K562 (cell line): ENCODE data around the gene SLC30A9. TPM values are rescaled to one million over a fixed set of nuclear protein-coding genes. Genes with fewer than 3 reads are reported as not detected.

Experiments used
- ATAC-seq: fragments of 200-7000 bp; cut with Tn5 transposase; 3 replicates; pipeline ENCODE4 v1.9.1; 2020; ENCODE audit warnings: moderate library complexity
- BruUV-seq: library from RNA; stranded (reverse); fragments of 400-500 nt; replicated peaks from 2 replicates; lab custom pipeline; 2021; lab: Mats Ljungman, UMichigan
- CTCF ChIA-PET: fragments of 300-600 bp; formaldehyde crosslinking; extraction: SDS; loops from one replicate; lab custom pipeline; 2021; ENCODE audit warnings: low intra/inter-chr PET ratio; lab: Yijun Ruan, JAX
- POLR2A ChIA-PET: fragments of 300-600, 350-650 bp; sonication (Branson Sonifier 250); formaldehyde crosslinking; extraction: SDS; loops from one replicate; lab custom pipeline; 2021; ENCODE audit warnings: antibody characterized with exemption, inconsistent platforms; lab: Yijun Ruan, JAX
- DNase-seq, 4 experiments: peaks; one replicate each; pipeline versions ENCODE4 v3.0.0 to v3.0.0-alpha.2; 2011 to 2018; ENCODE audit warnings: low spot score in 3 of 4, mixed read lengths in 3 of 4; ENCODE audit errors: extremely low read depth in 1 of 4
- FAIRE-seq: peaks from 2 replicates; lab custom pipeline; 2011; peaks lifted over from hg19 to GRCh38; lab: Jason Lieb, UNC
- H2AFZ ChIP-seq: 2 replicates; pipeline ENCODE4 v1.6.0; 2011; ENCODE audit warnings: low read depth, low read length, control low read depth, inconsistent platforms
- H3K27ac ChIP-seq: fragments of 200-600 bp; 3 replicates; pipeline ENCODE4 v1.8.0; 2011; ENCODE audit warnings: low read depth, mild to moderate bottlenecking, control low read depth, inconsistent platforms, low read length, moderate library complexity, mixed read lengths; ENCODE audit errors: extremely low read depth
- H3K27me3 ChIP-seq, 2 experiments: fragments of 300-600 bp in 1 of 2; 2 replicates in 1 of 2; 3 replicates in 1 of 2; pipeline versions ENCODE4 v1.6.0 to v1.8.0; 2011; ENCODE audit warnings: inconsistent platforms in 2 of 2, low read length in 2 of 2, mild to moderate bottlenecking in 1 of 2, mixed read lengths in 1 of 2, moderate library complexity in 1 of 2; ENCODE audit not compliant: control insufficient read depth in 2 of 2, insufficient read depth in 2 of 2
- H3K36me3 ChIP-seq: fragments of 300-600 bp; 3 replicates; pipeline ENCODE4 v1.8.0; 2011; ENCODE audit warnings: mild to moderate bottlenecking, low read length, inconsistent platforms; ENCODE audit not compliant: control insufficient read depth, insufficient read depth
- H3K4me1 ChIP-seq, 2 experiments: fragments of 200-600 bp in 1 of 2; replicated peaks in 1 of 2; 2 replicates in 1 of 2; 3 replicates in 1 of 2; pipeline versions ENCODE4 v1.5.1 to v1.8.0; 2011; ENCODE audit warnings: inconsistent platforms in 2 of 2, low read length in 2 of 2, mild to moderate bottlenecking in 1 of 2, mixed read lengths in 1 of 2, moderate library complexity in 1 of 2; ENCODE audit not compliant: control insufficient read depth in 2 of 2, insufficient read depth in 2 of 2
- H3K4me2 ChIP-seq: 2 replicates; pipeline ENCODE4 v1.6.1; 2011; ENCODE audit warnings: low read length, control low read depth, inconsistent platforms, mixed read lengths; ENCODE audit not compliant: insufficient read depth
- H3K4me3 ChIP-seq: fragments of 200-600 bp; sonication (generic), shearing (Covaris generic); 2 replicates; pipeline ENCODE4 v1.5.1; 2016; ENCODE audit warnings: control low read depth, inconsistent platforms
- H3K79me2 ChIP-seq: fragments of 200-600 bp; 3 replicates; pipeline ENCODE4 v1.8.0; 2011; ENCODE audit warnings: low read length, inconsistent platforms; ENCODE audit not compliant: control insufficient read depth, insufficient read depth
- H3K9ac ChIP-seq, 2 experiments: 2 replicates each; pipeline versions ENCODE4 v1.6.0 to v1.6.1; 2011; ENCODE audit warnings: low read depth in 2 of 2, low read length in 2 of 2, control low read depth in 1 of 2, inconsistent platforms in 1 of 2, mild to moderate bottlenecking in 1 of 2, mixed read lengths in 1 of 2; ENCODE audit not compliant: insufficient read depth in 1 of 2
- H3K9me1 ChIP-seq: one replicate; pipeline ENCODE4 v1.6.0; 2011; ENCODE audit warnings: inconsistent platforms, mild to moderate bottlenecking, low read length, moderate library complexity; ENCODE audit not compliant: control insufficient read depth, insufficient read depth
- H3K9me3 ChIP-seq: replicated peaks from 2 replicates; pipeline ENCODE4 v1.5.1; 2011; ENCODE audit warnings: low read depth, low read length, inconsistent platforms; ENCODE audit not compliant: control insufficient read depth, insufficient read depth
- H4K20me1 ChIP-seq: replicated peaks from 2 replicates; pipeline ENCODE4 v1.6.1; 2011; ENCODE audit warnings: low read length, inconsistent platforms, mixed read lengths; ENCODE audit not compliant: control insufficient read depth, insufficient read depth
- ATF3 ChIP-seq, 2 experiments: fragments of 450-650 bp in 1 of 2; sonication (generic) in 1 of 2; formaldehyde crosslinking in 1 of 2; IDR thresholded peaks in 1 of 2; conservative IDR thresholded peaks in 1 of 2; 2 replicates each; pipeline versions ENCODE4 v1.6.1 to v1.8.1; 2016 to 2023; ENCODE audit warnings: mild to moderate bottlenecking in 2 of 2, moderate library complexity in 2 of 2, inconsistent platforms in 1 of 2, missing genetic modification reagents in 1 of 2
- FOXA3 ChIP-seq, 2 experiments: fragments of 450-650 bp in 1 of 2; sonication (generic) in 1 of 2; formaldehyde crosslinking; IDR thresholded peaks in 1 of 2; conservative IDR thresholded peaks in 1 of 2; 2 replicates each; pipeline versions ENCODE4 v1.4.0 to v1.8.0; 2020 to 2022; ENCODE audit warnings: mild to moderate bottlenecking in 2 of 2, missing genetic modification reagents in 1 of 2
- FOXK1 ChIP-seq: sonication (generic); formaldehyde crosslinking; IDR thresholded peaks from 2 replicates; pipeline ENCODE4 v1.8.0; 2022; ENCODE audit warnings: missing genetic modification reagents, mild to moderate bottlenecking, borderline replicate concordance
- HINFP ChIP-seq: fragments of 450-650 bp; conservative IDR thresholded peaks from 2 replicates; pipeline ENCODE4 v1.6.1; 2016; ENCODE audit warnings: missing genetic modification characterization, low read depth, mild to moderate bottlenecking, control low read depth, missing compliant biosample characterization
- MCM7 ChIP-seq, 2 experiments: fragments of 450-650 bp; IDR thresholded peaks; 2 replicates each; pipeline ENCODE4 v1.6.1; 2016 to 2018
- NCOA1 ChIP-seq: fragments of 450-650 bp; IDR thresholded peaks from 2 replicates; pipeline ENCODE4 v1.6.1; 2016; ENCODE audit warnings: low read depth
- POLR2G ChIP-seq: fragments of 200-400 bp; formaldehyde crosslinking; IDR thresholded peaks from 2 replicates; pipeline ENCODE4 v1.6.1; 2017; ENCODE audit warnings: low read depth, mild to moderate bottlenecking, antibody characterized with exemption, low read length, moderate library complexity
- RBFOX2 ChIP-seq: fragments of 200-400 bp; formaldehyde crosslinking; IDR thresholded peaks from 2 replicates; pipeline ENCODE4 v1.6.1; 2017; ENCODE audit warnings: low read depth, mild to moderate bottlenecking, low read length, moderate library complexity
- SRSF1 ChIP-seq: fragments of 200-400 bp; formaldehyde crosslinking; IDR thresholded peaks from 2 replicates; pipeline ENCODE4 v1.6.1; 2017; ENCODE audit warnings: mild to moderate bottlenecking, low read depth, low read length, moderate library complexity
- TCF7 ChIP-seq: sonication (generic); IDR thresholded peaks from 2 replicates; pipeline ENCODE4 v1.6.1; 2016; ENCODE audit warnings: antibody characterized with exemption, borderline replicate concordance
- ZBED1 ChIP-seq: IDR thresholded peaks from 2 replicates; pipeline ENCODE4 v1.6.1; 2014
- ZBTB17 ChIP-seq: fragments of 450-650 bp; formaldehyde crosslinking; IDR thresholded peaks from 2 replicates; pipeline ENCODE4 v1.4.0; 2020; ENCODE audit warnings: mild to moderate bottlenecking
- ZNF592 ChIP-seq: fragments of 450-650 bp; IDR thresholded peaks from 2 replicates; pipeline ENCODE4 v1.6.1; 2017; ENCODE audit warnings: antibody characterized with exemption, mild to moderate bottlenecking
- ZNF655 ChIP-seq: fragments of 250-450 bp; sonication (Bioruptor Pico); IDR thresholded peaks from 2 replicates; pipeline ENCODE4 v1.5.0; 2021
- WGBS: fragments of 100-300 bp; shearing (Covaris generic); methylation state at CpG from one replicate; pipeline ENCODE4 v1.1.6; 2016; ENCODE audit warnings: low coverage, mixed read lengths; ENCODE audit not compliant: insufficient coverage; ENCODE audit errors: missing lambda C conversion rate; 5-methylcytosine and 5-hydroxymethylcytosine counted together
- in situ Hi-C: fragments of 300-500 bp; cut with MboI; formaldehyde crosslinking; loops from 4 replicates; pipeline ENCODE4 v1.15.0; 2018; ENCODE audit warnings: inconsistent platforms, mixed read lengths
- intact Hi-C: fragments of 100-400 bp; cut with micrococcal nuclease; formaldehyde crosslinking; loops from 2 replicates; pipeline ENCODE4 v1.14.2; 2022
- polyA plus RNA-seq, 8 experiments: library from polyadenylated mRNA; depleted of rRNA in 4 of 8; stranded (reverse) in 5 of 8; unstranded in 3 of 8; fragments of >200 nt; fragmentation: Nextera tagmentation in 2 of 8; fragmentation: Illumina TruSeq in 1 of 8; extraction: Ambion mirVana in 2 of 8; extraction: Trizol in 1 of 8; gene quantifications; 2 replicates each; pipeline versions ENCODE4 v1.2.1 to v1.2.3, GENCODE V29; 2011 to 2014; ENCODE audit warnings: inconsistent platforms in 1 of 8, missing spikeins in 1 of 8
- total RNA-seq, 7 experiments: library from RNA; depleted of rRNA in 6 of 7; stranded (reverse); fragments of >200 nt in 6 of 7; fragmentation: Illumina TruSeq in 2 of 7; extraction: Trizol in 2 of 7; gene quantifications; 2 replicates each; pipeline versions ENCODE4 v1.2.1 to v1.2.3, GENCODE V29; 2011 to 2021; ENCODE audit warnings: low replicate concordance in 1 of 7

Gene SLC30A9
- total and polyA plus RNA-seq, 9 of the 15 experiments (the other 6 are each of a cell fraction or from before 2014, with no cell fraction given): 14.7 to 73.5 (median 51.6) TPM

GRCh38 chr4:41976775-41977516 lies 13.4 kb upstream of the SLC30A9 start:
- no peaks in the 10 kb centered on the region for H3K27me3 ChIP-seq
- H3K9me1 ChIP-seq: no peaks in the 10 kb centered on the region
- FAIRE-seq (no peak), DNase-seq (no peak), ATAC-seq (no peak)
- H3K4me2 ChIP-seq: no peak overlapping the region
- H3K4me1 ChIP-seq: no peaks in the 10 kb centered on the region
- no peak overlapping the region for H3K27ac ChIP-seq
- no TSS peak for BruUV-seq
- in situ Hi-C loops (no loop called here), intact Hi-C loops (no loop called here)
- no peak overlapping the region for H2AFZ ChIP-seq
- no peaks in the 10 kb centered on the region for H3K79me2 ChIP-seq
- H3K36me3 ChIP-seq: no peaks in the 10 kb centered on the region
- no peaks in the 10 kb centered on the region for H4K20me1 ChIP-seq
- no peak overlapping the region for H3K4me3 ChIP-seq
- no peak overlapping the region for H3K9ac ChIP-seq
- ChIA-PET CTCF (no interaction called here), POLR2A (interaction anchor here (1.6 kb wide), 1 partner anchor 10 kb away, joined by 4 read pairs; no protein-coding TSS in a partner anchor)
- H3K9me3 ChIP-seq: peaks cover 2% of the 10 kb centered on the region; the same call in 1 of the 2 replicates
- 7% methylated on average over 1 of the region's 1 CpG for WGBS
- TF ChIP-seq SRSF1 (no peak), ATF3 (IDR thresholded peaks at IDR 0.05) (no peak), ATF3 (CRISPR knock-in tag; conservative IDR thresholded peaks at IDR 0.05) (no peak), ZBTB17 (CRISPR knock-in tag) (no peak), TCF7 (no peak), MCM7 (IDR thresholded peaks at IDR 0.05) (no peak), NCOA1 (no peak), FOXA3 (CRISPR knock-in tag; conservative IDR thresholded peaks at IDR 0.05 in 1 of 2, IDR thresholded peaks at IDR 0.05 in 1 of 2) (no peak), ZNF655 (CRISPR knock-in tag) (no peak), ZBED1 (no peak), RBFOX2 (no peak), POLR2G (no peak), FOXK1 (CRISPR knock-in tag) (no peak), ZNF592 (no peak), HINFP (tag) (no peak)
